ENCODE data around the gene MTFP1. TPM values are rescaled to one million over a fixed set of nuclear protein-coding genes. Genes with fewer than 3 reads are reported as not detected.

The MTFP1 gene
- total and polyA plus RNA-seq, 2 donors, result 2.1 to 7.7 TPM

DNA sequence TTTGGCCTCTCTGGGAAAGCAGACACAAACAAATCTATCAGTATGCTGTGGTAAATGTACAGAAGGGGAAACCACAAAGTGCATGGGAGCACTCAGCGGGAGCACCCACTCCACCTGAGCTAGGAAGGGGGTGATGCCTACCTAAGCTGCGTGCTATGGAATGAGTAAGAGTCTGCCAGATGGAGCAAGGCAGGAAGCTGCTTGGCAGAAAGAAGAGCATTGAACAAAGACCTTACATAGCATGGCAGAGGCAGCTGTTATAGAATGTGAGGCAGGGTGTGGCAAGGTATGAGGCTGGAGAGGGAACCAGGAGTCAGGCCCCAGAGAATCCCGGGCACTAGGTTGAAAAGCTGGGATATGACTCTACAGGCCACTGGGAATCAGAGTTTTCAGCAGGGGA lies 13.8 kb upstream of the MTFP1 start:
- no peak for DNase-seq (ENCODE audit: extremely low spot score)
- Histone ChIP-seq H3K27ac (ENCODE audit: low read depth) (no peak overlapping the region), H3K36me3 (ENCODE audit: insufficient read depth) (no peaks in the 10 kb centered on the region), H3K4me1 (ENCODE audit: insufficient read depth) (no peaks in the 10 kb centered on the region), H3K4me3 (ENCODE audit: low read depth, low read length) (no peak overlapping the region)
- 86% methylated on average over 3 of the region's 3 CpGs for WGBS

DNA sequence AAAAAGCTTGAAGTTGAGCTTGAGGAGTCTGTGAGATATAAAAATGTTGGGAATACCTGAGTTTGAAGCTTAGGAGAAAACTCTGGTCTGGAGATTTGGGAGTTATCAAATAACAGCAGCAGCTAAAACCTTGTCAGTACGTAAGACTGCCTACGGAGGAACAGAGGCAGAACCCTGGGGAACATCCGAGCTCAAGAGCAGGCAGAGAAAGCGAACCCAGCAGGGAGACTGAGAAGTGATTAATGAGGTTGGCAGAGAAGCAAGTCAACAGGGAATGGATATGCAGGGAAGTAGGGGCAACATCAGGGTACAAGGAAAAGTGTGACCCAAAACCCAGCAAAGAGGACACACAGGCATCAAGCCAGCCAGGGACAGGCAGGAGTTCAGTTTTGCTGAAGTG lies 12.6 kb upstream of the MTFP1 start:
- Histone ChIP-seq H3K36me3 (ENCODE audit: insufficient read depth) (no peaks in the 10 kb centered on the region), H3K4me3 (ENCODE audit: low read depth, low read length) (no peak overlapping the region), H3K27ac (ENCODE audit: low read depth) (no peak overlapping the region), H3K4me1 (ENCODE audit: insufficient read depth) (no peaks in the 10 kb centered on the region)
- DNase-seq (ENCODE audit: extremely low spot score), result no peak
- 87% methylated on average over 4 of the region's 4 CpGs for WGBS

DNA sequence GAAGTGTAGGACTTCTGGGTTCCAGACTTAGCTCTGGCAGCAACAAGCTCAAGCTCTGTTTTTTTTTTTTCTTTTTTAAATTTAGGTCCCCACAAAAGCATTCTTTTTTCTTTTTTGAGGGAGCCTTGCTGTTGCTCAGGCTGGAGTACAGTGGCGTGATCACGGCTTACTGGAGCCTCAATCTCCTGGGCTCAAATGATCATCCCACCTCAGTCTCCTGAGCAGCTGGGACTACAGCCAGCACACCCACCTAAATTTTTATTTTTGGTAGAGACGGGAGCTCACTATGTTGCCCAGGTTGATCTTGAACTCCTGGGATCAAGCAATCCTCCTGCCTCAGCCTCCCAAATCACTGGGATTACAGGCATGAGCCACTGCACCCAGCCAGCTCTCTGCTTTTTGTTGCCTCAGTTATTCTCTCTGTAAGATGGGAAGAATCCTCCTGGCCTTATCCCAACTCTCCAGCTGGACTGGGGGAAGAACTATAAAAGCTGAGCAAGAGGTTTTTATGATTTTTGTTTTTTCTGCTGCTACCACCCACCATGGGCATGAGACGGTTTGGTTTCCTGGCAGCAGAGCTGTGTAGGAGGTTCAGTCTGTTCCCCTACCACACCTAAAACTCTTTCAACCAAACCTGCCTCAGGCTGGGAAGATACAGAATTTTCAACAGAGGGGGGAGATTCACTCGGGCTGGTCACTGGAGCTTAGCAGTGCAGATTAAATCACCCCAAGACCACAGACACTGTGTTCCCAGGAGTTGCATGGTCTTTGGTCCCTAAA lies 11.6 kb upstream of the MTFP1 start:
- H3K4me3 ChIP-seq (ENCODE audit: low read depth, low read length), result no peak overlapping the region
- no peaks in the 10 kb centered on the region for H3K36me3 ChIP-seq (ENCODE audit: insufficient read depth)
- WGBS, result 86% methylated on average over 5 of the region's 5 CpGs
- DNase-seq (ENCODE audit: extremely low spot score), result no peak
- no peak overlapping the region for H3K27ac ChIP-seq (ENCODE audit: low read depth)
- no peaks in the 10 kb centered on the region for H3K4me1 ChIP-seq (ENCODE audit: insufficient read depth)

DNA sequence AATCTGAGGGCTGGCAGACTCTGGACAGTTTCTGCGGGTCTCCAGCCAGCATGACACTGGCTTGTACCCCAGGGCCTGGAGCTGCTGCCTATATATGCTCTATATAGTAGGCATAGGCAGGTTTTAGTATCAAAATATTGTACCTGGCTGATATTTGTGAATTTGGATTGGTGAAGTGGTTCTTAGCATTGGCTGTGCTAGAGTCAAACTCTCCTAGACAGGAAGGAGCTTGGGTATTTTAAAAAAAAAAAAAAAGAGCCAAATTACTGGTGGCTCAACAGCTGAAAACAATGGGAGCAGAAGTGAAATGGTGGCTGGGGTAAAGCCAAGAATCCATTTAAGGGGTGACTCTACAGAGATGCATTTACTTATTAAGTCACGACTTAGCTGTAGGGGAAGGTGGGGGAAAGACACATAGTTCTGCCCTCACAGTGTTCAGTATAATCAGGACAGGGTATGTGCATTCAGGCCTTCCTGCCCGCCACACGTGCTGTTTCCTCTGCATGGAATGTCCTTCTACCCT lies 11.0 kb upstream of the MTFP1 start:
- Histone ChIP-seq H3K4me1 (ENCODE audit: insufficient read depth) (no peaks in the 10 kb centered on the region), H3K4me3 (ENCODE audit: low read depth, low read length) (no peak overlapping the region), H3K36me3 (ENCODE audit: insufficient read depth) (no peaks in the 10 kb centered on the region), H3K27ac (ENCODE audit: low read depth) (no peak overlapping the region)
- WGBS, result 83% methylated on average over 4 of the region's 4 CpGs
- DNase-seq (ENCODE audit: extremely low spot score), result no peak

DNA sequence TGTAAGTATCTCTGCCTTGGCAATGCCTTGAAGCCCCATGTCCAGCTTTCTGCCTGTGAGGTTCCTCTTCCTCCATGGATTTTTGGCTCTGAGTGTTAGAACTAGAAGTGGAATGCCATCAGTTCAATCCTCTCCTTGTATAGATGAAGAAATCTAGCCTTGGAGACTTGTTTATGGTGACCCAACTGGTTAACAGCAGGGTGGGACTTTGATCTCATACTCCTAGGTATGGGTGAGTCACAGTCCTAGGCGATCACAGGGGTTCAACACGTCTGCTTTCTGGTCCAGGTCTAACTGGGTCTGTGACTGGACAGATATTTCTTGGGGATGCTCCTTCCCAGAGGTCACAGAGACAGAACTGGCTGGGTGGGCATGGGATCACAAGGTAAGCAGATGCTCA lies 9.2 kb upstream of the MTFP1 start:
- no peak overlapping the region for H3K4me3 ChIP-seq (ENCODE audit: low read depth, low read length)
- WGBS, result 74% methylated on average over 2 of the region's 2 CpGs
- DNase-seq (ENCODE audit: extremely low spot score), result no peak
- H3K4me1 ChIP-seq (ENCODE audit: insufficient read depth), result no peaks in the 10 kb centered on the region
- H3K36me3 ChIP-seq (ENCODE audit: insufficient read depth), result no peaks in the 10 kb centered on the region
- no peak overlapping the region for H3K27ac ChIP-seq (ENCODE audit: low read depth)

DNA sequence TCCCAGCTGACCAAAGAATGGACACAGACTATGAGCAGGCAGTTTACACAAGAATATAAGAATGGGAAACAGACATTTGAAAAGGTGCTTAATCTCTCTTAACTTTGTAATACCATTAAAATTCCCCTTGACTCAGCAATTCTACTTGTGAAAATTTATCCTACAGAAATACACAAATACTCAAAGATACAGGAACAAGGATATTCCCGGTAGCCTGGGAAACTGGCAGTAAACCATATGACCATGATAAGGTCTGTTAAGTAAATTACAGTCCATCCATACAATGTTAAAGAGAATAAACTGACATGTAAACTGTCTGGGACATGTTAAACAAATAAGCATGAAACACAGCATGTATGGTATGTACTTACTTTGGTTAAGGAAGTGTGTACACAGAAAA lies 8.7 kb upstream of the MTFP1 start:
- 50% methylated on average over 1 of the region's 1 CpG for WGBS
- H3K36me3 ChIP-seq (ENCODE audit: insufficient read depth), result no peaks in the 10 kb centered on the region
- no peak overlapping the region for H3K4me3 ChIP-seq (ENCODE audit: low read depth, low read length)
- no peaks in the 10 kb centered on the region for H3K4me1 ChIP-seq (ENCODE audit: insufficient read depth)
- DNase-seq (ENCODE audit: extremely low spot score), result no peak
- no peak overlapping the region for H3K27ac ChIP-seq (ENCODE audit: low read depth)

DNA sequence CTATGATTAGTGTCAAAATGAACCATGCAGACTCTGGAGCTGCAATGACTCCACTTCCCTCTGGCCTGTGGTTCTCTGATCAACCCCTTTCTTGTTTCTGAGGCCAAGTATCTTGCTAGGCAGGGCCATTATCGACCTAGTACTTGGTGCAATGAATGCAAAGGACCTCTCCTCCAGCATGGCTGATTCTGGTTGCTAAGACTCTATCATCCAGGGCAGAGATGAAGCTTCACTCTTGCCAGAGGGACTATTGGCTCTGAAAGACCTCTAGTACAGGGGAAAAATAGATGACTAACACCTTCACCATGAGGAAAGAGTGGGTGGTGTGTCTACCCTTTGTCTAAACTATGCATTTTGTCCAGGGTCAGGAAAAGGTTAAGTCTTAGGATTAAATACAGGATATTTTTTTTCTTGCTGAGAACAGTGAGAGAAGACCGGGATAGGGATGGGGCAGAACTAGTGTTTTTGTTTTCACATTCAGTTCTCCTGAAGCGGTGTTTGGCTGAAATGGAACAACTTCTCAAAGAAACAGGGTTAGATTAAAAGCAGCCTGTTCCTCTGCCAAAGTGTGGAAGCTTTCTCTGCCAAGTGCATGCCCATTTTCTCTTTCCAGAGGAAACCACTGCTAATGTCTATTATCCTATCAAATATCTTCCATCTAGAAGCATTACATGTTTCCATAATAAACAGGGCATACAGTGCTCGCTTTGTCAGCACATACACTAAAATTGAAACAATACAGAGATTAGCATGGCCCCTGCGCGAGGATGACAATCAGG lies 5.0 kb upstream of the MTFP1 start:
- Histone ChIP-seq H3K27ac (ENCODE audit: low read depth) (no peak overlapping the region), H3K36me3 (ENCODE audit: insufficient read depth) (no peaks in the 10 kb centered on the region), H3K4me3 (ENCODE audit: low read depth, low read length) (no peak overlapping the region), H3K4me1 (ENCODE audit: insufficient read depth) (no peaks in the 10 kb centered on the region)
- DNase-seq (ENCODE audit: extremely low spot score), result no peak
- 74% methylated on average over 6 of the region's 6 CpGs for WGBS

DNA sequence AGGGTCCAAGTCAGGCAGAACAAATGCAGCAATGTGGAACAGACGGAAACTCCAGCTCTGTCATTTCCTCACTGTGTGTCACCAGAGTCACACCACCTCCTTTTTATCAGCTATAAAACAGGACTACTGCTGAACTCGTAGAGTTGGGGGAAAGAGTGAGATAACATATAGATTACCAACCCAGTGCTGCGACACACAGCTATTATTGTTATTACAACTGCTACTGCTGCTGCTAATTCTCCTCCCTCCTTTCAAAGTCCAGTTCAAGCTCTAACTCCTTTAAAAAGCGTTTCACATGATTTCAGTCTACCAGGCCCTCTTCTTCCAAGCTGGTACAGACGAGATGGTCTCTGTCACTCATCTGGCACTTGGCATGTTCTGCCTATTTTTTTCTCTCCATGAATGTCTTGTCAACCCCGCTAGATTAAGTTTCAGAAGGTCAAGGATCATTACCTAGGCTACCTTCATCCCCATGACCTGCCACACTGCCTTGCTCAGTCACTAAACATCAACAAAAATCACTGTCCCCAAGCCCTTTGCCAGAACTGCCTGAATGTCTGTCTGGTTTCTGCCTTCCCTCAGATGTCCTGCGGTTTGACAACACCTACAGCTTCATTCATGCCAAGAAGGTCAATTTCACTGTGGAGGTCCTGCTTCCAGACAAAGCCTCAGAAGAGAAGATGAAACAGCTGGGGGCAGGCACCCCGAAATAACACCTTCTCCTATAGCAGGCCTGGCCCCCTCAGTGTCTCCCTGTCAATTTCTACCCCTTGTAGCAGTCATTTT lies 3.7 kb upstream of the MTFP1 start:
- WGBS, result 82% methylated on average over 8 of the region's 8 CpGs
- H3K4me3 ChIP-seq (ENCODE audit: low read depth, low read length), result no peak overlapping the region

DNA sequence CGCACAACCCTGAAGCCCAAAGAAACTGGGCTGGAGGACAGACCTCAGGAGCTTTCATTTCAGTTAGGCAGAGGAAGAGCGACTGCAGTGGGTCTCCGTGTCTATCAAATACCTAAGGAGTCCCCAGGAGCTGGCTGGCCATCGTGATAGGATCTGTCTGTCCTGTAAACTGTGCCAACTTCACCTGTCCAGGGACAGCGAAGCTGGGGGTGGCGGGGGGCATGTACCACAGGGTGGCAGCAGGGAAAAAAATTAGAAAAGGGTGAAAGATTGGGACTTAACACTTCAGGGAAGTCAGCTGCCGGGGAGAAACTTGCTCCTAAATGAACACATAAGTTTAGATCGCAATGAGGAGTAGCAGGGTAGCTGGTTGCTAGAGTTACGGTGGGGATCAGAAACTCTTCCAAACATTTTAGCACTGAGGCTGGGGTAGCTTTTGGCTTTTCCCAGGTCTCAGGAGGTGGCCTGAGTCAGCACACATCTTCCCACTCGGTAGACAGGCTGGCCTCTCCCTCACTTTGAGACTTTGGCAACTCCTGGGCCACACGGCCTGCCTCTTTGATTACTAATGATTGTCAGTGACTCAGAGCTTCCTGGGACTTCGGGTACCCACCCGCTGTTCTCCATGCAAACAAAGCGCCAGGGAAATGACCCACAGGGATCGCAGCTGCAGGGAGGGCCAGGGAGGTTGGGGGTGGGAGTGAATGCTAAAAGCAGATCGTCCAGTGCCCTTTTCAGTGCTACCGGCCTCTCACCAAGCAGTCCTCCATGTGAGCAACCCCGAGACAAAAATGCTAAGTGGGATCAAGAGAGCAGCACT lies 2.9 kb upstream of the MTFP1 start:
- H3K36me3 ChIP-seq (ENCODE audit: insufficient read depth), result no peaks in the 10 kb centered on the region
- H3K4me3 ChIP-seq (ENCODE audit: low read depth, low read length), result peak overlapping the region; percentile 43
- H3K27ac ChIP-seq (ENCODE audit: low read depth), result peak overlapping the region; percentile 82
- DNase-seq (ENCODE audit: extremely low spot score), result no peak
- WGBS, result 30% methylated on average over 18 of the region's 18 CpGs
- no peaks in the 10 kb centered on the region for H3K4me1 ChIP-seq (ENCODE audit: insufficient read depth)

More for the DNA sequence above, 3.7 kb upstream of the MTFP1 start:
- Histone ChIP-seq H3K36me3 (ENCODE audit: insufficient read depth) (no peaks in the 10 kb centered on the region), H3K4me1 (ENCODE audit: insufficient read depth) (no peaks in the 10 kb centered on the region), H3K27ac (ENCODE audit: low read depth) (peak overlapping the region; percentile 13)
- DNase-seq (ENCODE audit: extremely low spot score), result no peak

DNA sequence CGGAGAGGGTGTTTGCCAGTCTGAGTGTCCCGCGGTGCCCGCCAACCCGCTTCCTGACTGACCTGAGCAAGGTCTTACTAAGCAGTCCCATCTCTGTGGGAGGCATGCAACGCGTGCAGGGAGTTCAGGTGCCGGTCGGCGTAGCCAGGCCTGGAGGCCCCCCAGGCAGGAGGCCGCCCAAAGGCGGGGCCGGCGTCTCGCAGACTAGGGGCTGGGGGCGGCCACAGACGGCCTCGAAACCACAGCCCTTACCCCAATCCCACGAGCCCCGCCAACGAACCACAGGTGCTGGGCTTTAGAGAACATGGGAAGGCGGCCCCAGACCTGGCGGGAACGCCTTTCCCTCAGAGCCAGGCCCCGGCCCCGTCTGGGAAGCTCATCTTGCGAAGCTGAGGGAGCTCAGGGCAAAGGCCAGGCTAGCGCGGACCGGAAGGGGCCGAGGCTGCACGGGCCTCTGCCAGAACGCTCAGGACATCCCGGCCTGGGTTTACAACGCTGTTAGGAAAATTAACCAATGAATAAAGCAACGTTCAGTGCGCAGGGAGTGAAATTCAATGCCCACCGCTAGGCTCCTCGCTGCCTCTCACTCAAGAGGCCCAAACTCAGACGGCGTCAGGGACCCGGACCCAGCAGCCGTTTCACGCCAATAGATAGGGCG lies 2.1 kb upstream of the MTFP1 start:
- no peak for DNase-seq (ENCODE audit: extremely low spot score)
- Histone ChIP-seq H3K36me3 (ENCODE audit: insufficient read depth) (no peaks in the 10 kb centered on the region), H3K27ac (ENCODE audit: low read depth) (peak overlapping the region; percentile 82), H3K4me1 (ENCODE audit: insufficient read depth) (no peaks in the 10 kb centered on the region), H3K4me3 (ENCODE audit: low read depth, low read length) (peak overlapping the region; percentile 43)
- under 1% methylated on average over 45 of the region's 45 CpGs for WGBS

DNA sequence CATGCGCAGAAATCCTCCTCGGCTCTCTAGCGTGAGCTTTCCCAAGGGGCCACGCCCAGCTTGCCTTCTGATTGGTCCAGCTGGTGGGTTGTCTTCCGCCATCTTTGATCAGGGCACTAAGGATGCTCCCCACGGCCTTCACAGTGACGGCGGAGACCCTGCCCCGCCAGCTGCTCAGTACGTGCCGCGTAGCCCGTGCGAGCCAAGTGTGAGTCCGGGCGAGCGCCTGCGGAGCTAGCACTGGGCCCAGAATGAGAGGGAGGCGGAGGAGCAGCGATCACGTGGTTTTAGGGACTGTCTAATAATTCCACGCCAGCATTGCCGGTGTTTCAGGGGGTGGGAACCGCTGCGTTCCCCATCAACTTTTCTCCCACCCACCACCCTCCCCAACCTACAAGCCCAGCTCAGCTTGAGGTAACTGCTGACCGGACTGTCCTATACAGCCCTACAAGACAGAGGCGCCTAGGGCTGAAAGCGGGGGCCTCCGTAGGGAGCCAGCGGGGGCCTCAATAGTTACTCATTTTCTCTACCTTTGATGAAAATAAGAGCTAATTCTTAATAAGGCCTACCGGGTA lies 1.5 kb upstream of the MTFP1 start:
- H3K4me1 ChIP-seq (ENCODE audit: insufficient read depth), result no peaks in the 10 kb centered on the region
- WGBS, result under 1% methylated on average over 31 of the region's 31 CpGs
- H3K4me3 ChIP-seq (ENCODE audit: low read depth, low read length), result peak overlapping the region; percentile 43
- H3K27ac ChIP-seq (ENCODE audit: low read depth), result peak overlapping the region; percentile 62
- H3K36me3 ChIP-seq (ENCODE audit: insufficient read depth), result no peaks in the 10 kb centered on the region
- DNase-seq (ENCODE audit: extremely low spot score), result peak; percentile 99
